Raji (cell line): Measurements from ENCODE around the gene COMMD9.

Source experiments
- POLR2A ChIP-seq: IDR thresholded peaks from 2 replicates; pipeline ENCODE4 v1.6.1; 2011; ENCODE audit warnings: low read depth, low read length, control low read depth; ENCODE audit not compliant: insufficient read depth

COMMD9 gene

DNA sequence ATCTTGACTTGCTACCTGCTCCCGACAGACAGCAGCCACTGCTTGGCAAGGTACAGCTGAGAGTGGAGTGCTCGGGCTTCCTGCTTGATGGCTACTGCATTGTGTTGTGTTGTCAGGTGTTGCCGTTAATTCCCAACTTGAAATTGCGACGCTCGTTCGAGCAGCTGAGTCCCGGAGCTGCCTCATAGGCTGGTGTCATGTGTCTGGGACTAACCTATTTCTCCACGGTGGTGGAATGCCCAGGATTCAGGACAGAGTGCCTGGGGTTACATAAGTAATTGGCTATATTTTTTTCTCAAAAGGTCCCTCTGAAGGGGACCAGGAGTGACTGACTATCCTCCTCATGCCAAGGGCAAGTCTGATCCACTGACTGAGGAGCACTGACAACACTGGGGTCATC is 18.5 kb downstream of the COMMD9 start:
- no peak for TF ChIP-seq POLR2A

DNA sequence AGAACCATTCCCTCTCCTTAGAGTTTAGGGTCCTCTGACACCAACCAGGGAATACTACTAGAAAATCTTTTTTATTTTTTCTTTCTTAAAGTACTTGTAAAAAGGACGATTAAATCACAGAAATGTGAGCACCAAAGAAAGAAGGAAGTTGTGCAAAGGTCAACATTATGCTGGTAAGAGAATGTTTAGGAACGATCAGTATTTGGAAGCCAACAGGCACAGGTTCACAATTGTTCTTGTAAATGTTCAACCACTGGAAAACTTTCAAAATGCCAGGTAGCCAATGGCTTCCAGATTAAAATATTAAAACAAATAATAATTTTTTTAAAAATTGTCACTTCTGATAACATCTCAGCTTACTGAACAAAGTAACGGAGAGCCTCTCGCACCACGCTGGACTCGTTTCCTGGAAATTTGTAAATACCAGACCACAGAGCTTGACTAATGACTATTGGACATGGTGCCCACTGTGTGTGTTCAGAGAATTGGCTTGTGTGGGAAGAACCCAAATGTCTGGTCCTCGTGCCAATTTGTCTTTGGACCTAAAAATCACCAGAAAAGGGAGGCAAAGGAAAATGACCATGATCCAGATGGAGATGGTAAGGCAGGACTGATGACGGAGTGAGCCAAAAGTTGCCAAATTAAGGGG is 20.8 kb downstream of the COMMD9 start:
- no peak for TF ChIP-seq POLR2A

DNA sequence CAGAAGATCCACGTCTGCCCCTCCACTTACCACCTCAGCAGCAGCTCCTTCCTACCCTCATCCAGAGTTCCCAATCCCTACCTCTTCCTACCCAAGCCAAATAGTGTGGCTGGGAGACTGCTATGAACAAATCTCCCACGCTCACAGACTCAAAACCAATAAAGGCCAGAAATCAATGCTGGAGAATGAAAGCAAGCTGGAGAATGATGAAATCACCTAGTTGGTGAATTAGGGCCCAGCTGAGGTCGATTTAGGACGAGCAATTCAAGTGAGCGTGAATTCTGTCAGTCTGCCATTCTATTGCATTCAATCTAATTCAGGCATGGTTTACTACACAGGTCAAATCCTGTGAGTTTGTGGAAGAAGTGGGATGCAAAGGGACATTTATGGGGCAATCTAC is 22.5 kb downstream of the COMMD9 start:
- TF ChIP-seq POLR2A = no peak

DNA sequence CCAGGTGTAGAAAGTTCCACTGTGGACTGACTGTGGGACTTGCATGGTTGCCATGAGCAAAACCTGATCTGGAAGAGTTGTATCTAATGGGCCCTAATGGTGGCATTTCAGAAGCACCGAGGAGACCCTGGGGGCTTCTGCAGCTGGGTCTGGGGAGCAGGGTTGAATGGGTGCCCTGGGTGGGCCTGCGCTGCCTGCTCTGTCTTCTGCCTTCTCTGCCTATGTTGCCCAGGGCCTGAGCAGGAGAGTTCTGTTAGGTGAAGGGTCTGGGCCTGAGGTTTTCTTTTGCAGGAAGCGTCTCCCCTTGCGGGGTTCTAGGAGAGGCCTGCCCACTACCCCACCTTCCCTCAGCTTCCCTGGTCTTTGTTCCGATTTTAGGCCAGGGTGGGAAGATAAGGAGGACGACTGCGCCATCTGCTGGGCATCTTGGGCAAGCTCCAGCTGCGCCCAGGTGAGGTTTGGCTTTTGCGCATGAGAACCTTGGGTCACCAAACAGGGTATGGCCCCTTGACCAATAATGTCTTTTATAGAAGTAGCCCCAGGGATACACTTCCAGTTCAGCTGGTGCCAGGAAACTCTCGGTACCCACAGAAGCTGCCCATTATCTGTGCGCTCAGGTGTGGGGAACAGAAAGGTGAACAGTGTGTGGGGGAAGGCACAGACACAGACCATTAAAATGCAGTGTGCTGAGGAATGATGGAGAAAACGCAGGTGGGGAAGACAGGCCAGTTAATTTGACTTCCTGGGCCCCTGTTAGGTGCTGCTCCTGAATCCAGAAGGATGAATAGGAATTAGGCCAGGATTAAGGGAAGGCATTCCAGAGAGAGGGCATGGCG is 23.2 kb downstream of the COMMD9 start:
- TF ChIP-seq POLR2A = no peak

DNA sequence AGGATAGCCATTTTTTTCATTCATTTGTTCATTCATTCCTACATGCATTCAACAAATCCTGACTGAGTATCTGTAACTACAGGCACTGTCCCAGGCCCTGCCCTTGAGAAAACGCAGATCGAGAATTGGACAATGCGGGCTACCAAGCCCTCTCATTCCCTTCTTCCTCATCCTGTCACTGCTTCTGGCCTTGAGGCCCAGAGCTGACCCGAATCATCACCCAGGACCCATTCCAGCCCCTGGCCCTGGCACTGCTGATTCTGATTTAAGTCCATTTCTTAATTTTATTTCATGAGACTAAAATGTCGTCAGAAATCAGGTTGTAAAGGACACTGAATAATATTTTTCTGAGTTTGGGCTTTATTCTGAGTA is 24.3 kb downstream of the COMMD9 start:
- no peak for TF ChIP-seq POLR2A

DNA sequence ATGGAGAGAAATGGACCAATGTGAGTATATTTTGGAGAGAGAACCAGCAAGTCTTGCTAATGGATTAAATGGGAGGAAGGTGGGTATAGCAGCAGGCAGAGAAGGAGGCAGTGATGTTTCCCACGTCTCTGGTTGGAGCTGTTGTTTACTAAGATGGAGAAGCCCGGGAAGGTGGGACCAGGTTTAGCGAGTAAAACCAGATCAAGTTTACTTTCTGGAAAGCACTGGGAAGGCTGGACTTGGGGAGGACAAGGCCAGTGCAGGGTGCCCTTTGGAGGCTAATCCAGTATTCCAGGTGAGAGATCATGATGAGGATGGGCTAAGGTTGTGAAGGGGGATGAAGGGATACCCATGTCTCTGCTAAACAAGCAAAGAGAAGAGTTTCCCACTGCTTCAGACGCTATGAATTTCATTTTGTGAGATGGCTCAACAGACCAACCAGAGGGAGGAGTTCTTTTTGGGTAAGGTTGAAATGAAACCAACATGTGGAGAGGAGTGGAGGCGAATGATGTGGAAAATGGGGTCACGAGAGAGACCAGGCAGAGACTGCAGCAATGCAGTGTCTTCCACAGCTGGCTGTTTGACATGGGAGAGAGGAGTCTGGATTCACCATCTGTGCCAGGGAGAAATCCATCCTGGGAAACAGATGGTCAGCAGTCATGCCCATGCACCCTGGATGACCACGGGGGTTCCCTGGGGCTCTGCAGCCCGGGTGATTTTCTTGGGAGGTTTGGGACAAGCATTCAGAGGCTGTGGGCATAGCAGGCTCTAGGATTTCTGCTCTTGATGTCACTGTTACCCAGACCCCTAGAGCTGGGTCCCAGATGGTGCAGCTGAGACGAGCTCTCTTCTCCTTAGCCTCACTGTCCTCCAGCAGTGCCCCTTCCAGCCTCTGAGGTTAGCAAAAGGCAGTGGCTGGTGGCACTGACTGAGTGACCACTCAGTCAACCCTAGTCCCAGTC is 24.9 kb downstream of the COMMD9 start:
- TF ChIP-seq POLR2A = no peak

DNA sequence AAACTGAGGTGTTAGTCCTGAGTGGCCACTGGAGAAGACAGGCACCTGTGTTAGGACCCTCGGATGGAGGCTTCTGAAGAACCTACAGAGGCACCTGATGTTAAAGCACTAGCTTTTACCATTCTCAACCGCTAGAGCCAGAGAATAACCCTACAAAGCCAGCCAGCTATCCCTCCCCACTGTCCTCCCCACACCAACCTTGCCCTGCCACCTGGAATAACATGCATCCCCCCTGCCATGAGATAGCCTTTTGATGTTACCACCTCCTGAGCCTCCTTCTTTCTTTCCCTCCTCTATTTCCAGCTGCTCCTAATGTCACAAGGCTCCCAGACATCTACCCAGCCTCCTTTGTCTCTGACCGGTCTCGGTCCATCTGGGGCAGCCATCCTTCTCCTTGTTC is 28.1 kb downstream of the COMMD9 start:
- no peak for TF ChIP-seq POLR2A

DNA sequence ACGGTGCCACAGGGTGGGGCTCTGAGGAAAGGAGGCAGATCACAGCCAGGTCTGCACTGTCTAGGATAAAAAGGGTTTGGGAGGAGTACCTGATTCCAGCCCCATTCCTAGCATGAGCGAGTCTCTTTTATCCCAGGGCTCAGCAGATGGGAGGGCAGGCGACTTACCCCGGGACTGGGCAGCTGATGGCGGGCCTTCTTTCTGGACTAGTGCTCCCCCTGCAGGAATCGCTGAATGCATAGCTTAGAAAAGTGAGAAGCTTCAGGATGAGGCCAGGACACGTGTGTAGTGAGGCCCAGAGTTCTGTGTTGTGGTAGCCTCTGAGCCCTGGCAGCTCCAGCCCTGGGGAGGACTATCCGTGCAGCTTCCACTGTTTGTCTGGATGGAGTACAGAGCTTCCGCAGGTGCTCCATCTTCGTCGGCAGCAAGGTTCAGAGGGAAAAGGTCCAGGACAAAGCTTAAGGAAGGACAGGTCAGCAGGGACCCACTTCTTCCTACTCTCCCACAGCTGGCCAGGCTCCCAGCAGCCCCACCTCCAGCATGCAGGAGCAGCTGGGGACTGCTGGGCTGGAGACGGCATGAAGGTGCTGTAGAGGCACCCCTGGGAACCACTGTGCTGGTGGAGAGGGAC is 30.4 kb downstream of the COMMD9 start:
- no peak for TF ChIP-seq POLR2A

DNA sequence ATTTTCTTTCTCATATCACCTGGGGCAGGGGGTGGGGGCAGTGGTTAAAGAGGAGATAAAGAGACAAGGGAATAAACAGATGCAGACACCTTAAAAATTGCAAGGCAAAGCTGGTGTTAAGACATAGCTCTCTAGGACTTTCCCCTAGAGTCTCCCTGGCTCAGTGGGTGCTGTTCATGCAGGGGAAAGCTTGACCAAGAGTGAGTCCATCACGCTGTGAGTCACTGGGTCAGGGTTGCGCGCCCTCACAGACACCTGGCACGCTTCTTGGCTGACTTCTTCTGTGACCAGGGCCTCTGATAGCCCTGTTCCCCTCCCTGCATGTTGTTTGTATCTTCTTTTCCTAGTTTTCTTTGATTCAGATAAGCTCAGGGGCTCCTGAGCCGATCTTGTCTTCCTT is 31.9 kb downstream of the COMMD9 start:
- TF ChIP-seq POLR2A = no peak

DNA sequence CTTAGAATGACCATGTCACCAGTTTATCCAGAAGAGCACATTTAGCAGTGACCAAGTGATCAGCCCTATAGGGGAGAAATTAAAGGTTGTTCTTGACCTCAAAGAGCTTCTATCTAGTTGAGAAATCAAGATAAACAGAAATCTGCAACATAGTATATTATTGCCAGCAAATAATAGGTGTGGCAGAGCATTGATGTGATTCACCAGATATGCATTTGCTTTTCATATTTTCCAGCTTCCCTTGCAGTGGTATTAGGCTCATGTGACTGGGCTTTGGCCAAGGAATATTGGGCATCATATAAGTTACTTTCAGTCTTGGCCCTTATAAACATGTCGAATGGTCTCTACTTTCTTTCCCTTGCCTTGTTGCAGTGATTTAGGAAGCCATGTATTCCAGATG is 34.5 kb downstream of the COMMD9 start:
- TF ChIP-seq POLR2A = no peak

DNA sequence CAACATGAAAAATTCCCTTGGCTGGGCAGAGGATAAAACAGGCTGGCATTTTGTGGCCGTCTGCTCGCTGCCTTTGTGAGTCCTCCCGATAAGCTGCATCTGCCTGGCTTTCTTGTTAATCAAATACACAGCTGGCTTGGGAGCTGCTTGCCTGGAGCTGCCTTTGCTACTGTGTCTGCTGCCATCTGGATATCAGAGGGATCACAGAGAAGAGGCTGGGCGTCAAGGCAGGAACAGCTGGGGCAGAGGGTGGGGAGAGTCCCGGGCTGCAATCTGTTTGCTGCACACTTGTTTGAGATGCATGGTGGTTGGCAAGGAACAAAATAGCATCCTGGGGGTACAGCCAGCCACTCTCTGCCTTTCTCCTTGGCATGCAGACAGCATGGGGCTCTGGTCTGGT is 36.0 kb downstream of the COMMD9 start:
- no peak for TF ChIP-seq POLR2A

DNA sequence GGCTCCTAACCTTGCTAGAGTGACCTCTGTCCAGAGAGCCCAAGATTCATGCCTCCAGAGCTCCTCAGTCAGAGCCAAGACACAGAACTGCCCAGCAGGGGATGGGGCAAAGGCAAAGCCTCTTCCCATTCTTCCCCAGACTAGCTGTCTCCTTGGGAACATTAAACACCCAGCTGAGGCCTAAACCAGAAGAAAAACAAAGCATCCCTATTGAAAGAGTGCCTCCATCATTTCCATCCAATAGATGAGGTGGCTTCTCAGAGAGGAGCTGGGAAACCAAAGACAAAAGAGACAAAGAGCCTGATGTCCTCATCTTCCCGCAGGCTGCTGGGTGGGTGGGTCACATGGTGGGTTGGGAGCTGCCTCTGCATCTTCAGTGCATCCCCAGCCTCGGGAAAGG is 37.4 kb downstream of the COMMD9 start:
- TF ChIP-seq POLR2A = no peak

DNA sequence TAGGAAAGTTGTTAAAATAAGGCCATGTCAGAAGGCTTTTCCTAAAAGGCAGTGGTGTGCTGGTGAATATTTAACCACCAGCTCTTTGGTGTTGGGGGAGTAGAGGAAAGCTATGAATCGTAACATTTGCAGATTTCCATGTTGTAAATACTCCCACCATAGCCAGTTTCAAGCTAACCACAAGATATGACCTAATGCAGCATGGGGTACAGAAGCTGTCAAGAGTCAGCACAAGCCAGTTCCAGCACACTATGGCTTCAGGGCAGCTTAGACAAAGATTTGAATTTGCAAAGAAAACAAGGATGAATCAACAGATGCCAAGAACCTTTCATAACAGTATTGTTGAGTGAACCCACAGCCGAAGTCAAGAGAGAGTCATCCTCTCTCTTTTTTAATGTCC is 40.0 kb downstream of the COMMD9 start:
- TF ChIP-seq POLR2A = no peak

DNA sequence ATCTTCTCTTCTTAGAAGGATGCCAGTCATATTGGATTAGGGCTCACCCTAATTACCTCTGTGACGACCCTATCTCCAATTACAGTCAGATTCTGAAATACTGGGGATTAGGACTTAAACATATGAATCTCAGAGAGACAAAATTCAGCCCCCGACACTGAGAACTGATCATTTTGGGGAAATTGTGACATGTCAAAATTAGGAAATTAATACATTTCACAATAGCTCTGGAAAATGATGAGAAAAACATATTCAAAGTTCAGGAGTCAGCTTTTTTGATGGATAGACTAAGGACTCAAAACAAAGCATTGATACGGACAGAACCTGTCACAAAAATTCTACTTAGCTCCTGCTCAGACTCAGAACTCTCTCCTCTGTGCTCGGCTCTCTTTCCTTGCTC is 40.8 kb downstream of the COMMD9 start:
- TF ChIP-seq POLR2A = no peak

DNA sequence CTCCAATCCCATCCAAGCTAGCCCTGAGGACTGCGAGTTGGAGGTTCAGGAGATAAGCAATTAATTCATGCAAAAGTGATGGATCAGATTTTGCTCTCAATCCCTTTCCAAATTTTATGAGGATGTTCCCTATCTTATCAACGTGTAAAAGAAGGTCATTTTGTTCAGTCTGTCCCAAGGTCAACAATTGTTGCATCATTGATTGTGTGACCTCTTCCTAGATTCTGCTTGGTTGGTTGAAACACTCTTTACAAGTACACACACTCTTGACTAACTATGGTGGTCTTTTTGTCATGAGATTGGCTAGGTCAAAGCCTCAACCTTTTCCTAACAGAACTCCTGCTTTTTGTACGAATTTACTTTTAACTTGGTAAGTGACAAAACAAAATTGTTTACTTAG is 41.7 kb downstream of the COMMD9 start:
- no peak for TF ChIP-seq POLR2A

DNA sequence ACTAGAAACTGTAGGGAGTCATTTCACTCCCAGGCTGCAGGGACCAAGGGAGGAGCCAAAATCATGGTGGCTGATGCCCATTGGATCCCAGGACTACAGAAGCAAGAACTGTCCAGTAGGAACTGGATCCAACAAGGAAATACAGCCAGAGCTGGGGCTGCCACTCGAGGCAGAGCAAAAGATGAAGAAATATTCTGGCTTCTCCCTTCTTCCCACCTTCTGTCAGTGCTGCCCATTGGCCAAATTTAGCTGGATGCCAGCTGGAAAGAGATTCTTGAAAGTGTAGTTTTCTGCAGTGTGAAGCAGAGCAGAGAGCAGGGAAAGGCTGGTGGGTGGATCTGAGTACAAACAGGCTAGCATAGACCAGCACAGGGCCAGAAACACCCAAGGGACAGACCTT is 45.6 kb downstream of the COMMD9 start:
- TF ChIP-seq POLR2A = no peak

DNA sequence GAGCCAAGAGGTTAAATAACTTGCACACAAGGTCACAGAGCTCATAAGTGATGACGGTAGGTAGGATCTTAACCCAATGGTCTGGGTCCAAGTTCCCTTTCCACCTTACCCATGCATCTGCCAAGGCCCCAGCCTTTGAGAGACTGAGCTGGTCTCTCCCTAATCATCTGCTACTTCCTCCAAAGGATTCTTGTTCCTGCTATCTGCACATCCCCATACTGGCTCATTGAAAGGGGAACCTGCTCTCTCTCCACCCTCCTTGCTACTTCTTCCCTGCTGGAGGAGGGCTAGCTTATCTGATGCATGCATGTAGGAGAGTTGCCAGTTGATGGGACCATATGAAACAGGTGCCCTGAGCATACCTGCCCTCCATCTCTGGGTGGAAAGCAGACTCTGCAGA is 47.7 kb downstream of the COMMD9 start:
- no peak for TF ChIP-seq POLR2A
